Kidney epithelial cell (primary cell): ENCODE data around the gene PPP4R1. TPM values are rescaled to one million over a fixed set of nuclear protein-coding genes. Genes with fewer than 3 reads are reported as not detected.

Experiments
- DNase-seq: peaks from one replicate; pipeline ENCODE4 v3.0.0-alpha.2; 2010; ENCODE audit warnings: low read depth
- H3K27me3 ChIP-seq: 2 replicates; pipeline ENCODE4 v1.6.0; 2011; ENCODE audit warnings: low read length; ENCODE audit not compliant: control insufficient read depth, insufficient read depth
- H3K36me3 ChIP-seq: 2 replicates; pipeline ENCODE4 v1.5.1; 2011; ENCODE audit warnings: low read length; ENCODE audit not compliant: control insufficient read depth, insufficient read depth
- H3K4me3 ChIP-seq: 2 replicates; pipeline ENCODE4 v1.5.1; 2011; ENCODE audit warnings: low read depth, mild to moderate bottlenecking, control low read depth, low read length
- total RNA-seq: library from RNA; depleted of rRNA; stranded (reverse); fragments of >200 nt; gene quantifications from 2 replicates; pipeline ENCODE4 v1.2.3, GENCODE V29; 2015
- TF ChIP-seq, protein P1 (sequence below): IDR thresholded peaks from 2 replicates; pipeline ENCODE4 v1.5.1; 2011; ENCODE audit warnings: mild to moderate bottlenecking, moderate library complexity, low read length, control low read depth, inconsistent platforms; ENCODE audit not compliant: insufficient read depth, poor library complexity, severe bottlenecking

The PPP4R1 gene
- total RNA-seq, 1 donor from 2014 or later = 83.8 TPM

GRCh38 chr18:9596843-9597526 lies 17.4 kb downstream of the PPP4R1 start:
- no peaks in the 10 kb centered on the region for H3K36me3 ChIP-seq
- TF ChIP-seq, protein P1, sequence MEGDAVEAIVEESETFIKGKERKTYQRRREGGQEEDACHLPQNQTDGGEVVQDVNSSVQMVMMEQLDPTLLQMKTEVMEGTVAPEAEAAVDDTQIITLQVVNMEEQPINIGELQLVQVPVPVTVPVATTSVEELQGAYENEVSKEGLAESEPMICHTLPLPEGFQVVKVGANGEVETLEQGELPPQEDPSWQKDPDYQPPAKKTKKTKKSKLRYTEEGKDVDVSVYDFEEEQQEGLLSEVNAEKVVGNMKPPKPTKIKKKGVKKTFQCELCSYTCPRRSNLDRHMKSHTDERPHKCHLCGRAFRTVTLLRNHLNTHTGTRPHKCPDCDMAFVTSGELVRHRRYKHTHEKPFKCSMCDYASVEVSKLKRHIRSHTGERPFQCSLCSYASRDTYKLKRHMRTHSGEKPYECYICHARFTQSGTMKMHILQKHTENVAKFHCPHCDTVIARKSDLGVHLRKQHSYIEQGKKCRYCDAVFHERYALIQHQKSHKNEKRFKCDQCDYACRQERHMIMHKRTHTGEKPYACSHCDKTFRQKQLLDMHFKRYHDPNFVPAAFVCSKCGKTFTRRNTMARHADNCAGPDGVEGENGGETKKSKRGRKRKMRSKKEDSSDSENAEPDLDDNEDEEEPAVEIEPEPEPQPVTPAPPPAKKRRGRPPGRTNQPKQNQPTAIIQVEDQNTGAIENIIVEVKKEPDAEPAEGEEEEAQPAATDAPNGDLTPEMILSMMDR = no peak
- no peak overlapping the region for H3K4me3 ChIP-seq
- H3K27me3 ChIP-seq = no peaks in the 10 kb centered on the region
- no peak for DNase-seq

DNA sequence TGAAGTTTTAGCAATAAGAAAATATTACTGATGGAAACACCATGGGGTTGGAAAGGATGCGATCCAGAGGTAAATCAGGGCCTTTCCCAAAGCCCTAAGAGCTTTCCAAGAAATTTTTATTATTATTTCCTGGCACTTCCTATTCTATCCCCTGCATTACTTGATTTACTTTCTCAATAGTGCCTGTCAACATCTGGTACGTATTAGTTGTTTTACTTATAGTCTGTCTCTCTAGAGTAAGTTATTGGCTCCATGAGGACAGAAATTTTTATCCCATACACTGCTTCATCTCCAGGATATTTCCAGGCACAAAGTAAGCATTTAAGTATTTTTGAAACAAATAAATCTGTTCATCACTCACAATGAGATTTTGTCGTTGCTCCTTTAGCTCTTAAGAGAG lies 18.1 kb downstream of the PPP4R1 start:
- no peaks in the 10 kb centered on the region for H3K36me3 ChIP-seq
- TF ChIP-seq, protein P1 = no peak
- H3K27me3 ChIP-seq = no peaks in the 10 kb centered on the region
- H3K4me3 ChIP-seq = no peak overlapping the region
- DNase-seq = no peak

DNA sequence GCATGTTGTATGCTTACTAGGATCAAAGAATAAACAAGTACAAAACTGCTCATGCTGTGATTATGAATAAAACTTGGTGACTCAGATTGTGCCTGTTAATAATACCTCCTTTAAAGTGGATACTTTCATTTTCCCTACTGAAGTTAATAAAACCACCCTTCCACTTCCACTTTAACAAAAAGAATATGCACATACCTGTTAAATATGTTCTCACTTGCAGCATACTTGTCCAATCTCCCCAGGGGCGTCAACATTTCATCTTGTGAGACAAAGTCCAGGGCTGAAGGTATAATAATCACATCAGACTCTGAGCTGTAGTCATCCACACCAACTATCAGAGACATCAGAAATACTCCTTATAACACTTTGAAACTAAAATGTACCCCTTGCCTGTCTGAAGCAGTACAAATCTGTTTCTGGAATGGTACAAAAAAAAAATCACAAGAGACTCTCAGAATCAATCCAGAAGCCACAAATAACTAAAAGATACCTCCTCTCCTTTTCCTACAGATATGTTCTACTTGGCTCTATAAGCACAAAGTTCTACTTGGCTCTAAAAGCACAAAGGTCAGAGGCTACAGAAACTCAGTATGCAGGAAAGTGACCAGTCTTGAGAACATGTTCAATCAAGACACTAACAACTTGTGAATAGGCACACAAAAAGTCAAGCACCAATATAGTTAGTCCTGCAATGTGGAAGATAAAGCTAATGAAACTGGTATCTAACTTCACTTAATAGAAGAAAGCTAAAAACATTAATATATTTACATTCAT lies 19.3 kb downstream of the PPP4R1 start:
- TF ChIP-seq, protein P1 = no peak
- no peak overlapping the region for H3K4me3 ChIP-seq
- no peaks in the 10 kb centered on the region for H3K36me3 ChIP-seq
- no peaks in the 10 kb centered on the region for H3K27me3 ChIP-seq
- no peak for DNase-seq

DNA sequence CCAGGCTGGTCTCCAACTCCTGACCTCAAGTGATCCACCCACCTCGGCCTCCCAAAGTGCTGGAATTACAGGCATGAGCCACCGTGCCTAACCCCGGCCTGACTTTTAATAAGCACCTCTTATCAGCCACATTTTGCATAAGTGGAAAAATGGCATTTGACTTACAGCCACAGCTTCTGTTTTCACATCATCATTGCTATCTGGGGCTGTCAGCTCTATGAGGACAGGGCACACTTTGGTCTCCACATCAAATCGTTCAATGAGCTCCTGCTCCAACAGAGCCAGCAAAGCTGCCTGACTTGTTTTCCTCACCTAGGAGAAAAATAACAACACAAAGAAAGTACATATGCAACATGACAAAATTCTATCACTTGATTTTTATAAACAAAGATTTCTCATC lies 26.4 kb downstream of the PPP4R1 start:
- DNase-seq = no peak
- Histone ChIP-seq H3K27me3 (no peaks in the 10 kb centered on the region), H3K36me3 (no peaks in the 10 kb centered on the region), H3K4me3 (no peak overlapping the region)
- TF ChIP-seq, protein P1 = no peak

DNA sequence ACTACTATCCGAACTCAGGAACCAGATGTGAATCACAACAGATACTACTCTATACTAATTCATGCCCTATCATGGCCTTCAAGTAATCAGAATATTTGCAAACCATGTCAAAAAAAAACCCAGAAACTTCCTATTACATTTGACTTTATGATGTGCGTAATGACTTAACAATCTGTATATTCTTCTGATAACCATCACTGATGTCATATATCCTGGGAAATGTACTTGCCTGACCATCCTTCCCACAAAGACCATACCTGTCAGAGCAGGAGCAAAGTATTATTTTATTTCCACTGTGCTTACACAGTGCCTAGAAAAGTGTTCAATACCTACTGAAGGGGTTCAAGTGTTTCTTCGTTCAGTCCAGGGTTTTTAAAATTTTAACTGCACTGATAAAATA lies 27.5 kb downstream of the PPP4R1 start:
- Histone ChIP-seq H3K36me3 (no peaks in the 10 kb centered on the region), H3K4me3 (no peak overlapping the region), H3K27me3 (no peaks in the 10 kb centered on the region)
- DNase-seq = no peak
- TF ChIP-seq, protein P1 = no peak
